Stimulated activated CD8-positive, alpha-beta memory T cell treated with anti-CD3 and anti-CD28 coated beads, Interleukin-2, amount 100 ng/mL, for 48 hours (primary cell): ENCODE data around the gene ZFAND6.

Experiments
- DNase-seq, 2 donors: peaks; one replicate each; pipeline ENCODE4 v3.0.0-alpha.2; 2020; ENCODE audit warnings: low read depth in 2 of 2

Gene ZFAND6

DNA sequence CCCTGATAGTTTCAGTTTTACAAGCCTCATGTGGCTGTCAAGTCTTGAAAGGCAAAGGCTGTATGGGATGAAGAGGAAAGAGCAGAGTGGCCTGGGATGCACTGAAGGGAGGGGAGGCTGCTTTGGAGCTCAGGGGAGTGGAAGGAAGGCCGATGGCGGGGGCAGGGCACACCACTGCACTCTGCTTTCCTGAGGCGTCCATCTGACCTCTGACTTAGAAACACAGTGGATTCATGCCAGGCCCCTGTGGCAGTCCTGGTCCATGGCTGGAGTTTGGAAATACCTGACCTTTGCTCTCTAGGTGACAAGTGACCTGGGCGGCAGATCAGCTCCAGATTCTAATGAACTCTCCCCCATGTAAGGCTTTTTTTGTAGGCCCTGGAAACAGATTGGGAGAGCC is 112.3 kb downstream of the ZFAND6 start:
- DNase-seq, result no peak

DNA sequence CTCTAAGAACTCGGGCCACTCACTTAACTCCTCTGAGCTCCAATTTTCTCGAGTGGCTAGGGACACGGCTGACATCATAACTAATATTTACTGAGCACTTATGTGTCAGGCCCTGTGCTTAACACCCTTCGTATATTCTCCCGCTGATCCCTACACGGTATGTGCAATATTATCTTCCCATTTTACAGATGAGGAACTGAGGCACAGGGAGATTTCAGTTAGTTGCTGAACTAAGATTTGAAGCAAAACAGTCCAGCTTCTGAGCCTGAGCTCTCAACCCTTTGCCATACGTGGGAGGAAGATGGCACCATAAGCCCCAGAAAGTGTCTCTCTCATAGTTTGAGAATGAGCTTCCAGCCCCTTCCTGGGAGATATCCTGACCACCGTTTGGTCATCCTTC is 112.9 kb downstream of the ZFAND6 start:
- no peak for DNase-seq

DNA sequence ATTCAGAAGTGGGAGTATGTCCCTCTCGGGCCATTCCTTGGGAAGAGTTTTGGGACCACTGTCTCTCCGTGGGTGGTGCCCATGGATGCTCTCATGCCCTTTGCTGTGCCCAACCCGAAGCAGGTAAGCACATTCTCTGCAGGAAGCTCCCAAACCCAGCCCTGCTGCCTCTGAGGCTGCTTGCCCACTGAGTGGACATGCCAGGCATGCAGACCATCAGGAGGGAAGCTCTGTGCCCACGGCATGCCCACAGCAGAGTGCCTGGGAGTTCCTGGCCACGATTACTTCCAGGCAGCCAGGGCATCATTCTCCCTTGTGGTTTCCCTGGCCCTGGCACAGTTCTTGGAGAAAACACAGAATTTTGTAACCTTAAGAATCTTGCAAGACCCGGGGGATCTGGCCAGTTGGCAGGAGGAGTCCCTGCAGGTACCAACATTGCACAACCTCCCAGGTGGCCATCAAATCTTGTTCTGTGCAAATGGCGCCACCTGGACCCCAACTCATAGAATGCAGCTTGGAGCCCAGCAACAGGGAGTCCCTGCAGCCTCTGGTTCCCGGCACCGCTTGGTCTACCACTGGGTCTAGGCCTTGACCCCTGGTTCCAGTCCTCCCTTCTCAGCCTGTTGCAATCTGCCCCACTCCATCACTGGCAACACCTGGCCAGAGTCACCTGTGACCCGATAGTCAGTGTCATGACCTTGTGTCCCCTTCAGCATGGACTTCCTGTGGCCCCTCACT is 113.7 kb downstream of the ZFAND6 start:
- peak; percentile 56 to 57 for DNase-seq

DNA sequence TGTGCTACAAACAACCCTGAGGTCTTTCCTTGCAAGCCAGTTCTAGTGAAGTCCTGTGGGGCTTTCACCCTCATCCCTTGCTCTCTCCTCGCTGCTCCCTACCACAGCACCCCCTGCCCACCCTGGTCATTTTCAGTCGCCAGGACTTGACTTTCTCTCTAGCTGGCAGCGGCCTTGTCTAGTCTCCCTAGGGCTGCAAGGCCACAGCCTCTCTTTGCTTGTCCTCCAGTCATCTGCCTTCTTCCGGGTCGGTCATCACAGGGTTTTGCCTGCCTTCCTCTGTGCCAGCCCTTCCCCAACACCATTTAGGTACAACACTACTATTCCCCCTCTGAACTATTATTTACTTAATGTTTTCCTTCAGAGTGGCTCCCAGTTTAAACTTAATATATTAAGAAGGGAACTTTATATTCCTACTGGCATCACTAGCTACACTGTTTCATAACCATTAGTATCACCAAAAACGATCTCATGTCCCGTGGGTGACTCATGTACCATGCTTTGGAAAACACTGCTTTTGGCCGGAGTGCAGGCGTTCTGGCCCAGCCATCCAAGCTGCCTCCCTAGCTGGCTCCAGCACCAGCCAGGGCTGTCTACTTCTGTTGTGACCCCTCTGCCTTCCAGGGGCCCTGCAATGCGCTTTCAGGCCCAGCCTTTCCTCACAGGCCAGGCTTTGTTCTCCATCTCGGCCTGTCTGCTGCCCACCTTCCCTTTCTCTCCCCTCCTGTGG is 114.7 kb downstream of the ZFAND6 start:
- no peak for DNase-seq

DNA sequence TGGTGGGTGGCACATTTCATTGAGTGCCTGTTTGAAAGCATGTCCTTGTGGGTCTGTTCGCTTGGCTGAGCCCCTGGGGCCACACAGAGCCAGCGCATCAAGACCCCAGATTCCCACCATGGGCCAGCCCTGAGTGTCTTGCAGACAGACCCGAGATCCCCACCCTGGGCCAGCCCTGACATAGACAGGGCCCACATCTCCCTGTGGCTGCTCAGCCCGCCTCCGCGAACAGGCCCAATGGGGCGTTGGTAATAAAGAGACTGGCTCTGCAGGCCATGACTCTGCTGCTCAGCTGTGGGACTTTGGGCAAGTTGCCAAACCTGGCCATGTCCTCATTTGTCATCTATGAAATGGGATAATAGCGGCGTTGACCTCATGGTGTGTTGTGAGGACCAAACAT is 116.0 kb downstream of the ZFAND6 start:
- DNase-seq, result no peak

DNA sequence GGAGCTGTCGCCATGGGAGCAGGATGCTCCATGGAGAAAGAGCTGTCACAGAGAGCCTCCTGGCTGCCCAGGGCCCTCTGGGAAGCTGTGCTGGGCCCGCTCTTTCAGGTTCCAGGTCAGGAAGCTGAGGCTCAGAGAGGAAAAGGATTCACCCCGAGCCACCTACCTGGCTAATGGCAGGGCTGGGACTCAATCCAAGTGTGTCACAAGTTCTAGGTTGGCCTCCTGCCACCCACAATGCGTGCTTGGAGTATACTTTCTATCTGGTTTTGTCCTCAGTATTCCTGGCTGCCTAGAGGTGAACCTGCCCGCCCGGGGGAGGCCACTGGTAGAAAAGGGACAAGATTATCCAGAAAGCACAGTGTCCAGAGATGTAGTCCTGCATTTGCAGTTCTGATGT is 117.0 kb downstream of the ZFAND6 start:
- no peak for DNase-seq

DNA sequence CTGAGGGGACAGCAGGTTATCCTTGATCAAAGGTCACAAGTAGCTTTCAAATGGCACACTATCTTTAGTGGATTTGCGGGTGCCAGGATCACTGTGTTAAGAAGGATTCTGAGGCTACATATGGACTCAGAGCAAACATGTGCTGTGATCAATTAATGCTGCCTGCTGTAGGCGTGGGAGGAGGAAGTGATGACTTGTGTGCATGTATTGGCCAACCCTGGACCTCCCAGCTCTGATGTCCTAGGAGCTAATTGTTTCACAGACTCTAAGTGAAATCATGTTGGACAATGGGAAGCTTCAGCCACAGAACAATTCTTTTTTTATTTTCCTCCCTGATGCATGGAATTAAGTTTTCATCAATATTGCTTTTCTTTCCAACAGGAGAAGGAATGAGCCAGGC is 117.7 kb downstream of the ZFAND6 start:
- no peak for DNase-seq

DNA sequence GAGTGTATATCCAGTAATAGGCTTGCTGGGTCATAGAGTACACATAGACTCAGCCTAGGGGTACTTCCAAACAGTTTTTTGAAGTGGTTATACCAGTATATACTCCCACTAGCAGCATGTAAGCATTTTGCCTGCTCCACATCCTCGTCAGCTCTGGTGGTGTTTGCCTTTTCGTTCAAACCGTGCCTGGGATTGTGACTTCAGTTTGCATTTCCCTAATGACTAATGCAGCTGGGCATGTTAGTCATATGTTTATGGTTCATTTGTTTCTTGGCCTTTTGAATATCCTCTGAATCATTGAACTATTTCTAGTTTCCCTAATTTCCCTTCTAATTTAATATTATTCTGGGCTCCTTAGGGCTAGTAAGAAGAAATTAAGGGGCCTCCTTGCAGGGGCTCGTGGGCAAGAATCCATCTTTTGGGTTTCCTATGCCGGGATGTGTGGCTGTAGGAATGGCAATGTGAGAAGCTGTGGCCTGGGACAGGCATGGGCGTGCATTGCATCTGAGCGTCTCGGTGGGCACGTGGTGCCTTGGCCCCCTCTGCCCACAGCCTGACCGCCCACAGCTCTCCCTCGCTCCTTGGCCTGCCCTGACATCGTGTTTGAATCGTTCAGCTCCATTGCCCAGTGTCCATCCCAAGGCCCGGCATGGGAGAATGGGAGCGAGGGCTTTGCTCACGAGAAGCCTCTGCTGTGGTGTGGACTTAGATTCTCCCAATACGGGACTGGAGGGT is 119.7 kb downstream of the ZFAND6 start:
- no peak for DNase-seq

DNA sequence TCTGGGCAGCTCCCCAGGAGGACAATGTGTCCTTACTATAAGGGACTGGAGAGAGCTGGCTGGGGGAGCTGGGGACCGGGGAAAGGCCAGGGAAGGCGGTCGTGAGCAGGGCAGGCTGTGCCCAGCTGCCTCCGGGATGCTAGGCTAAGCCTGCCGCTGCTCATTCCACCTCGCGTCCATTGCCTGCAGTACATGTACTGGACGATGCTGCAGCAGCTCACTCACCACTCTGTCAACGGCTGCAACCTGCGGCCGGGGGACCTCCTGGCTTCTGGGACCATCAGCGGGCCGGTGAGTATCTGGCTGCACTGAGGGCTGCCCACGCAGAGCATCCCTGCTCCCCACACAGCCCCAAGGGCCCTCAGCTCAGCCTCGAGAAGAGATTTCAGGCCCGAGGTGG is 120.5 kb downstream of the ZFAND6 start:
- no peak for DNase-seq

DNA sequence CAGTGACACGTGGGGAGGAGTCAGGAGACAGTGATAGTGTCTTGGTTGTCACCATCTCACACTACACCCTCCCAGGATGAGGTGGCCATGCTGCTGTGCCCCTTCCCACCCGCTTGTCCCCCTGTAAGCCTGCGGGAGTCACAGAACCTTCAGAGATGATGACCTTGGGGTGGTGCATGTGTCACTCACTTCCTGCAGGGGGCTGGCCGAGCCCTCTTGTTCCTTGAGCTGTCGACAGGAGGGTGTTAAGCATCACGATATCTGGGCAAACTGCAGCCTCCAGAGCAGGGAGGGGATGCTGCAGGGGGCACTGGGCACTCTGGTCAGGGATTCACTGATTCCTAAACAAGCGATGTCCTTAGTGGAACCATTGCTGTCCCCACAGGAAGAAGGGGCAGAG is 121.0 kb downstream of the ZFAND6 start:
- DNase-seq, result no peak

DNA sequence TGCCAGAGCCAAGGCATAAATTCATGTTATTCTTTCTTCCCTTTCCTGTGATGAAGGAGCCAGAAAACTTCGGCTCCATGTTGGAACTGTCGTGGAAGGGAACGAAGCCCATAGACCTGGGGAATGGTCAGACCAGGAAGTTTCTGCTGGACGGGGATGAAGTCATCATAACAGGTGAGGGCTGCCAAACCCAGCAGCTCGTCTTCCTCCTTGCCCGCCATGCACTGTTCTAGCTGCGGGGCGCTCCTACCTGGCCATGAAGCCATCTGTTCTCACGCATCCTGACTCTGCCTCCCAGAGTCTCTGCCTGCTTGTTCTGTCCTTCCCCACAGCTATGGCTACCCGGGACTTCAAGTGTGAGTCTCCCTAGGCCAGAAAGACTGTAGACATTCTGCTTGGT is 121.5 kb downstream of the ZFAND6 start:
- no peak for DNase-seq

DNA sequence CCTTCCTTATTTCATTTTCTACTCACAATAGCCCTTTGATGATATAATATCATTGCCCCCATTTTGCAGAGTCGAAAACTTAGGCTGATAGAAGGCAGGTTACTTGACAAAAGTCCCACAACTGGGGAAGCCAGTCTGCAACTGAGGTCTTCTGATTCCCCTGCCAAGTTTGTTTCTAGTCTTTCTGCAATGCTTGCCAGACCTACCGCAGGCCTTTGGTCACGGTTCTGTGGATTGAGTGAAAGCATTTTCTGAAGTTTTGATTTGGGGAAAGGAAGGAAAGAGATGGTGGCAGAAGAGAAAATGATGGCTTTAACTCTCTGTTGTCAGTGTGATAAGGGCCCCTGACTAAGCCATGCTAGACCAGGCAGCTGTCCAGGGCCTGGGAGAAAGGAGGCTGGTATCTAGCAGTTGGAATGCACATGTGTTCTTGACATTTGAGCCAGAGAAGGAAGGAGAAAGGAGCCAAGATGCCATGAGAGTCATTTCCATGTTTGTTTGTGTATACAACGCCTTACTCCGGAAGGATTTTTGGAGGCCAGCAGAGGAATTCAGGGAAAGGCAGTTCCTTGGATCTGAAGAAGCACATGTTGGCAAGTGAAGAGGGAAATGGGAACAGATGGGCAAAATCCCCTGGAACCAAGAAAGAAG is 123.3 kb downstream of the ZFAND6 start:
- DNase-seq, result no peak

DNA sequence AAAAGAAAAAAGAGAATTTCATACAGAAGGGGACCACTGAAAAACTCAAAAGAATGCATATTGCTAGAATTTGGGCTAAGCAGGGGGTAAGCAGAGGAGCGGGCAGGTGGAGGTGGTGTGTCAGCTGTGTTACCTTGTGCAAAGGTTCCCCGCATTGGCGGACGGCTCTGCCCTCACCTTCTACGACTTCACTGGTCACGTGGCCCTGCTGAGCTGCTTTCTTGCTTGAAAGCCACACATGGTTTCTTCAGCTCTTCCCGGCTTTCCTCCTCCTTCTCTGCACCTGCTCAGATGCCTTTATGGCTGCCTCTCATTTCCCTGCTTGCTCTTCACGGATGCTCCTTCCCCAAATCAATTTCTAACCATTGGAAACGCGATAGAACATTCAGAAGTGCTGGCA is 123.8 kb downstream of the ZFAND6 start:
- DNase-seq, result no peak

DNA sequence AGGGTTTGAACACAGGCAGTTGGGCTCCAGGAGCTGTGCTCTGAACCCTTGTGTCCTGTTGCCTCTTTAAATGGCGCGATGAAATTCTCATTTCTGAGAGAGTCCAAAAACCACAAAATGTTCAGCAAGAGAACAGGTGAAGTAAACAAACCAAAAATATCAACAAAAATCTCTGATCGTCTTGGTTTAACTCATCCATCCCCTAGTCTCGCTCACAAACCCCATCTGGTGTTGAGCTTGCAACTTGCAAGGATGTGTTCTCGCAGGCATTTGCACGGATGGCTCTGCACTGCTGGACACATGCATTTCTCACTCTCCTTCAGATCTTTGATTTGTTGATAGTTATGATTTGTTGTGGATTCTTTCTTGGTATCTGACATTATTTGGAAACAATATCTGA is 124.4 kb downstream of the ZFAND6 start:
- no peak for DNase-seq

DNA sequence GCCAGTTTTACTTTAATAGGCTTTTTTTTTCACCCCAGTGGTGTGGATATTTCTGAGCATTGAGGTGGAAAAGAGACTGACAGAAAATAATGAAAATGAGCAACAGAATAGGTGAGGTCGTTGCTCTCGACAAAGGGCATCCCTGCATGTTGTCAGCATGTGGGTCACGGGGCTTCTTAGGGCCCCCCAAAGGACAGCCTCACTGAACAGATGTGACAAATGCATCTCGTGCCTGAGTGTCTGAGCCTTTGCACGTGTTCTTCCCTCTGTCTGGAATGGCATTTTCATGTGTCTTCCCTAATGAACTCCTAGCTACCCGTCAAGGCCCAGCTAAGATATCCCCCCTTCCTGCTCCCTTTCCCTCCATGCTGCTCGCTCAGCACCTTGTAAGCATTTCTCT is 125.1 kb downstream of the ZFAND6 start:
- DNase-seq, result no peak

DNA sequence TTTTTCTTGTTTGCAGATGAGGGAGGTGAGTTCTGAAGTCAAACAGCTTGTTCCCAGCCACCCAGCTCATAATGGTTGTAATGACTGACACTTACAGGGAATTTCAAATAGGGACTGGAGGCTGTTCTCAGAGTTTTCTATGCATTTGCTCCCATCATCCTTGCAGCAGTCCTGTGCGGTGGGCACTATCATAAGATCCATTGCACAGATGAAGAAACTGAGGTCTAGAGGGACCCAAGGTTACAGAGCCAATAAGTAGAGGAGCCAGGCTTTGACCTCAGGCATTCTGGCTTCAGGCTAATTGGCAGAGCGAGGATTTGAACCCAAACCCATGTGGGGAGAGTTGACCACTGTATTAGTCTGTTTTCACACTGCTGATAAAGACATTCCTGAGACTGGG is 125.7 kb downstream of the ZFAND6 start:
- no peak for DNase-seq

DNA sequence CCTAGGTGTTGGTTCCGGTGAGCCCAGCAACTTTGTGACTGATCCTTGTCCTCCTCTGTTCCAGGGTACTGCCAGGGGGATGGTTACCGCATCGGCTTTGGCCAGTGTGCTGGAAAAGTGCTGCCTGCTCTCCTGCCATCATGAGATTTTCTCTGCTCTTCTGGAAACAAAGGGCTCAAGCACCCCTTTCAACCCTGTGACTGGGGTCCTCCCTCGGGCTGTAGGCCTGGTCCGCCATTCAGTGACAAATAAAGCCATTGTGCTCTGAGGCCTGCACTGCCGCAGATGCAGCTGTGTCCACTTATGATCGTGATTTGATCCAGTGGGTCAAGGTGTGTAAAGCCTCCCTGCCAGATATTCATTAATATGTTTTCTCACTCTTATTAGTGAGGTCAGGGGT is 126.6 kb downstream of the ZFAND6 start:
- DNase-seq, result no peak

DNA sequence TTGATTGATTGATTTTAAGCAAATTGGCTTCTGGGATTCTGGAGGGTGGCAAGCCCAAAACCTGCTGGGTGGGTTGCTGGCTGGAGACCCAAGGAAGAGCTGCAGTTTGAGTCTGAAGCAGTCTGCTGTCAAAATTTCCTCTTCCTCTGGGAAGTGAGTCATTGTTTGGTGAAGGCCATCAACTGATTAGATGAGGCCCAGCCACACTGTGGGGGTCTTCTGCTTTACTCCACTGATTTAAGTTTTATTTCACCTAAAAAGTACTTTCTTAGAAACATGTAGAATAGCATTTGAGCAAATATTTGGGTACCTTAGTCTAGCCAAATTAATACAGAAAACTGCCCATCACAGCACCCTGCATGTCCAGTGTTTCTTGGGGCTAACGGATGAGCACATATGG is 127.1 kb downstream of the ZFAND6 start:
- no peak for DNase-seq
